ENCODE results near the gene UBTD1. TPM values are rescaled to one million over a fixed set of nuclear protein-coding genes. Genes with fewer than 3 reads are reported as not detected.

UBTD1 gene
- total RNA-seq, 1 donor = 30.2 TPM

DNA sequence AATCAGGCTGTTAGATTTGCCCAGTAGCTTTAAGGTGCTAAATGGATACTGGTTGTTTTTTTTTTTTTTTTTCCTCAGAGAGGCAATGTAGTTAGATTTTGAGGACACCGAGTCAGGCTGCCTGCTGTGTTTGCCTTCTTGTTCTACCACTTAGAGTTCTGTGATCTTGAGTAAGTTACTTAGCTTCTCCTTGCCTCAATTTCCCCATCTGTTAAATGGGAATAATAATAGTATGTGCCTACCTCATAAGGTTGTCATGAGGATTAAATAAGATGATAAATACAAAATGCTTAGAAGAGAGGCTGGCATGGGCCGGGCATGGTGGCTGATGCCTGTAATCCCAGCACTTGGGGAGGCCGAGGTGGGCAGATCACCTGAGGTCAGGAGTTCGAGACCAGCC is 120.0 kb downstream of the UBTD1 start:
- no peak overlapping the region for H3K4me3 ChIP-seq (ENCODE audit: low read depth, low read length)
- DNase-seq (ENCODE audit: low read depth) = no peak
- TF ChIP-seq, protein P1, sequence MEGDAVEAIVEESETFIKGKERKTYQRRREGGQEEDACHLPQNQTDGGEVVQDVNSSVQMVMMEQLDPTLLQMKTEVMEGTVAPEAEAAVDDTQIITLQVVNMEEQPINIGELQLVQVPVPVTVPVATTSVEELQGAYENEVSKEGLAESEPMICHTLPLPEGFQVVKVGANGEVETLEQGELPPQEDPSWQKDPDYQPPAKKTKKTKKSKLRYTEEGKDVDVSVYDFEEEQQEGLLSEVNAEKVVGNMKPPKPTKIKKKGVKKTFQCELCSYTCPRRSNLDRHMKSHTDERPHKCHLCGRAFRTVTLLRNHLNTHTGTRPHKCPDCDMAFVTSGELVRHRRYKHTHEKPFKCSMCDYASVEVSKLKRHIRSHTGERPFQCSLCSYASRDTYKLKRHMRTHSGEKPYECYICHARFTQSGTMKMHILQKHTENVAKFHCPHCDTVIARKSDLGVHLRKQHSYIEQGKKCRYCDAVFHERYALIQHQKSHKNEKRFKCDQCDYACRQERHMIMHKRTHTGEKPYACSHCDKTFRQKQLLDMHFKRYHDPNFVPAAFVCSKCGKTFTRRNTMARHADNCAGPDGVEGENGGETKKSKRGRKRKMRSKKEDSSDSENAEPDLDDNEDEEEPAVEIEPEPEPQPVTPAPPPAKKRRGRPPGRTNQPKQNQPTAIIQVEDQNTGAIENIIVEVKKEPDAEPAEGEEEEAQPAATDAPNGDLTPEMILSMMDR (IDR thresholded peaks at IDR 0.05; ENCODE audit: insufficient read depth, low read depth, low read length) = no peak

Other genes starting within 250 kb of the UBTD1 start
- 8.1 and 13.4 TPM in 2 replicates for gene ARHGAP19, start 206.3 kb upstream of the UBTD1 start, total RNA-seq
- gene FRAT1, start 179.7 kb upstream of the UBTD1 start, total RNA-seq = 1.7 and 2.3 TPM in 2 replicates
- 5.2 and 5.8 TPM in 2 replicates for gene FRAT2, start 164.2 kb upstream of the UBTD1 start, total RNA-seq
- gene RRP12, start 97.6 kb upstream of the UBTD1 start, total RNA-seq = 23.2 and 25.5 TPM in 2 replicates
- 378 and 443 TPM in 2 replicates for gene PGAM1, start 72.7 kb upstream of the UBTD1 start, total RNA-seq
- gene EXOSC1, start 52.9 kb upstream of the UBTD1 start, total RNA-seq = 41.5 and 44.8 TPM in 2 replicates
- 60.6 and 69.1 TPM in 2 replicates for gene ZDHHC16, start 52.7 kb upstream of the UBTD1 start, total RNA-seq
- gene MMS19, start 502 bp upstream of the UBTD1 start, total RNA-seq = 64.1 and 82.0 TPM in 2 replicates
- gene ANKRD2, start 73.9 kb downstream of the UBTD1 start, total RNA-seq = 0.32 and 0.86 TPM in 2 replicates
- gene HOGA1, start 85.5 kb downstream of the UBTD1 start, total RNA-seq = 0.32 and 0.86 TPM in 2 replicates
- not detected in 2 replicates for gene C10orf62, start 90.8 kb downstream of the UBTD1 start, total RNA-seq
- gene MORN4, start 134.6 kb downstream of the UBTD1 start, total RNA-seq = 4.2 and 5.6 TPM in 2 replicates
- gene PI4K2A, start 141.7 kb downstream of the UBTD1 start, total RNA-seq = 22.5 and 25.0 TPM in 2 replicates
- 12.5 and 19.6 TPM in 2 replicates for gene AVPI1, start 188.3 kb downstream of the UBTD1 start, total RNA-seq
- 44.0 and 58.9 TPM in 2 replicates for gene MARVELD1, start 214.8 kb downstream of the UBTD1 start, total RNA-seq
- 19.6 and 22.0 TPM in 2 replicates for gene ZFYVE27, start 238.2 kb downstream of the UBTD1 start, total RNA-seq

Data from fibroblast of villous mesenchyme (primary cell).